HUES6 (cell line): ENCODE measurements around the gene ETFB.

ENCODE experiments used
- H3K27ac ChIP-seq: 2 replicates; pipeline ENCODE4 v1.7.0; 2013; ENCODE audit warnings: low read depth, mild to moderate bottlenecking, low read length, inconsistent platforms
- H3K27me3 ChIP-seq: 2 replicates; pipeline ENCODE4 v1.6.1; 2013; ENCODE audit warnings: low read length; ENCODE audit not compliant: control insufficient read depth, insufficient read depth
- H3K36me3 ChIP-seq: 2 replicates; pipeline ENCODE4 v1.6.1; 2013; ENCODE audit warnings: low read length; ENCODE audit not compliant: control insufficient read depth, insufficient read depth
- H3K4me1 ChIP-seq: 2 replicates; pipeline ENCODE4 v1.6.1; 2013; ENCODE audit warnings: low read length; ENCODE audit not compliant: control insufficient read depth, insufficient read depth
- H3K4me3 ChIP-seq: 2 replicates; pipeline ENCODE4 v1.5.1; 2013; ENCODE audit warnings: low read depth, low read length
- H3K9ac ChIP-seq: one replicate; pipeline ENCODE4 v1.6.1; 2013; ENCODE audit warnings: mild to moderate bottlenecking, low read length
- H3K9me3 ChIP-seq: 2 replicates; pipeline ENCODE4 v1.6.1; 2013; ENCODE audit warnings: low read depth, low read length; ENCODE audit not compliant: control insufficient read depth, insufficient read depth

ETFB gene

DNA sequence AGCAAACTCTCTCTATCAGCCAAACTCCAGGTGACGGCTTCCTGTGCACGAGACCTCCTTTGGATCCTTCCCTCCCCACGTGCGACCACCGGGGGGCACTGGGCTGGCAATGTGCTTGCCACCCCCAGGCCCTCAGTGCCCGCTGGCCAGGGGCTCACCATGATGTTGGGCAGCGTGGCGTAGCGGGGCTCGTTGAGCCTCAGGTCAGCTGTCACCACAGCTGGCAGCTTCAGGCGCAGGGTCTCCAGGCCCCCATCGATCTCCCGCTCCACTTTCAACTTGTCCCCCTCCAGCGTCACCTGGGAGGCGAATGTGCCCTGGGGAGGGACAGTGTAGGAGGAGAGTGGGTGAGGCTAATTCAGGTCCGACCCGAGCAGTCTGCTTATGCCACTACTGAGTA lies 19.4 kb downstream of the ETFB start:
- Histone ChIP-seq H3K4me3 (no peak overlapping the region), H3K27ac (no peak overlapping the region), H3K27me3 (peaks cover 2% of the 10 kb centered on the region), H3K9ac (no peak overlapping the region), H3K4me1 (peaks cover 15% of the 10 kb centered on the region), H3K9me3 (no peaks in the 10 kb centered on the region), H3K36me3 (peaks cover 18% of the 10 kb centered on the region)

GRCh38 chr19:51345076-51345620 lies 21.0 kb downstream of the ETFB start:
- Histone ChIP-seq H3K9ac (no peak overlapping the region), H3K4me1 (peaks cover 24% of the 10 kb centered on the region), H3K36me3 (peaks cover 12% of the 10 kb centered on the region), H3K27ac (no peak overlapping the region), H3K27me3 (peaks cover 18% of the 10 kb centered on the region), H3K9me3 (no peaks in the 10 kb centered on the region), H3K4me3 (no peak overlapping the region)

DNA sequence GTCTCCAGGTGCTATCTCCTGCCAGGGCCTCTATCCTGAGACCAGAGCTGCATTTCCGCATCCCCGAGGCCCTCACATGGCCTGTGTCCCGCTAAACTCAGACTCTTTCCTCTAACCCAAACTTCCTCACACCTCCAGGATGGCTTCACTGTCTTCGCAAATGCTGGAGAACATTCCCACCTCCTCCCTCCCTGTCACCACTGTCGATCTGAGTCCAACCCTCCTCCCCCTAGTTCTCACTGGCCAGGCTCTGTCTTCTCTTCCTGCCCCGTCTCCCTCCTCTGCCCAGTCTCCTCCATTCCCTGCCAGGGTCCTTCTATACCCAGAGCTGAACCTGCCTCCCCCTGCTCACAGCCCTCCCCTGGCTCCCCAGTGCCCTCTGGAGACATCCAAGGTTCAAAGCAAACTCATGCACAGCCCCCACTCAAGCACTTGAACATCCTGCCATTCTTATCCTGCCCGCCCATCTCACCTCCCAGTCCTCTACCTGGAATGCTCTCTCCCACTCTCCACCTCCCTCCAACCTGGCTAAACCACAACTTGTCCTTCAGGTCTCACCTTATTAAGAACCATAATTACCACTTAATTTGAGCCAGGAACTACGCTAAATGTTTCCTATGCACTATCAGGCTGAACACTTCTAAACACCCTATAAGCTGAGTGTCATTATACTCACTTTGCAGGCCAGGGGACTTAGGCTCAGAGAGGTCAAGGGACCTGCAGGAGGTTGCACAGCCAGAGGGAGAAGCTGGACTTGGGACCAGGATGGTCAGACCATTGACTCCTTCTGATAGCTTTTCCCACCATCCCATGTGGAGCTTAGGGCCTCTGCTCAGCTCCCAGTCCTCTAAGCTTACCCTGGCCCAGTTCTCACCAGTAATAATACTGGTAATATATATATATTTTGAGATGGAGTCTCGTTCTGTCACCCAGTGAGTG lies 23.3 kb downstream of the ETFB start:
- Histone ChIP-seq H3K9me3 (no peaks in the 10 kb centered on the region), H3K27me3 (peaks cover 19% of the 10 kb centered on the region), H3K36me3 (peaks cover 9% of the 10 kb centered on the region; the same call in 1 of the 2 replicates), H3K9ac (no peak overlapping the region), H3K4me1 (peaks cover 31% of the 10 kb centered on the region), H3K4me3 (no peak overlapping the region), H3K27ac (no peak overlapping the region)

DNA sequence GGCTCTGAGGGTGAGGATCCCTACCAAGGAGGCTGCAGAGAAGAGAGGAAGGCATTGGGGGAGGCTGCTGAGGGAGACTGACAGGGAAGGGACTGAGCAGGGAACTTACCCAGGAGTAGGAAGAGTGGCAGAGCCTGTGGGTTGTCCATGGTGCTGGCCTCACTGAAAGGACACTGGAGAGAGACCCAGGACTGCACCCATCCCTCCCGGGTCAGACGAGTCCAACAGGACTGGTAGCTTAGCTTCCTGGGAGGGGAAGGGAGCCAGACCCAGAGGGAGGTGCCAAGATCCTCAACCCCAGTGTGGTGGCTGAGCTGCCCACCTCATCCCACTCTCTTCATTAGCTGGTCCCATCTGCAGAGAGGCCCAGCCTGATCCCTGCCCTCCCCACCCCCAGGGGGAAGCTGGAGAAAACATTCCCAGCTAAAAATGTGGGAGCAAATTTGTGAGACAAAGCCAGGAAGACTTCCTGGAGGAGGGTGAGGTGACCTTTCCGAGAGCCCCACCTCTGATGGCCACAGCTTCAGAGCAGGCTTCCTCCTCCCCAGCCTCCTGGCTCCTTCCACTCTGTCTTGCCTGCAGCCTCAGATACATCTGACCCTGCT lies 24.1 kb downstream of the ETFB start, which contains the start of gene VSIG10L:
VSIG10L (minus strand) TSS at position 164 of the 605 bp plus-strand sequence; CDS start at position 149, 15 bp downstream.
- peaks cover 9% of the 10 kb centered on the region; the same call in 1 of the 2 replicates for H3K36me3 ChIP-seq
- H3K27me3 ChIP-seq = peaks cover 19% of the 10 kb centered on the region
- no peaks in the 10 kb centered on the region for H3K9me3 ChIP-seq
- peaks cover 34% of the 10 kb centered on the region for H3K4me1 ChIP-seq
- no peak within 1 kb of the TSS for H3K9ac ChIP-seq
- H3K27ac ChIP-seq = no peak within 1 kb of the TSS
- H3K4me3 ChIP-seq = peak within 1 kb of the TSS; percentile 81

DNA sequence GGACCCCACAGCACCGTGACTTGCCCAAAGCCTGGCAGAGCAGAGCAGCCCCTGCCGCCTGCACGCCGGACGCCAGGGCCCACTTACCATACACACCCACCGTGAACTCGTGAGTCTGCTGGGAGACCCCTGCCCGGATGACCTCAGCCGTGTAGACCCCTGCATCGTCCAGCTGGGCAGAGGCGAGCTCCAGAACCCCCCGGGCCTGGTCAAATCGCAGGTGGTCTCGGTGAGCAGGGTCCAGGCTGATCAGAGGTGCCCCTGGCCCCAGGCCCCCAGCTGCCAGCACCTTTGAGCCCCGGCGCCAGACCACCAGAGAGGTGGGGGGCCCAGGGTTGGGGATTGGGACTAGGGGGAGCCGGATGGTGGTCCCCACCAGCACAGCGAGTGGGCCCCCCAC lies 25.1 kb downstream of the ETFB start:
- H3K9me3 ChIP-seq = no peaks in the 10 kb centered on the region
- H3K9ac ChIP-seq = no peak overlapping the region
- peaks cover 6% of the 10 kb centered on the region; the same call in 1 of the 2 replicates for H3K36me3 ChIP-seq
- peaks cover 34% of the 10 kb centered on the region for H3K4me1 ChIP-seq
- peaks cover 19% of the 10 kb centered on the region for H3K27me3 ChIP-seq
- H3K4me3 ChIP-seq = peak overlapping the region; percentile 81
- H3K27ac ChIP-seq = no peak overlapping the region

- H3K4me1 ChIP-seq = peaks cover 34% of the 10 kb centered on the region
- peaks cover 19% of the 10 kb centered on the region for H3K27me3 ChIP-seq
- no peaks in the 10 kb centered on the region for H3K36me3 ChIP-seq
- H3K27ac ChIP-seq = no peak overlapping the region
- peak overlapping the region; percentile 81 for H3K4me3 ChIP-seq
- H3K9ac ChIP-seq = peak overlapping the region; percentile 77
- H3K9me3 ChIP-seq = no peaks in the 10 kb centered on the region
Measured at GRCh38 chr19:51339687-51340656, 26.2 kb downstream of the ETFB start.

DNA sequence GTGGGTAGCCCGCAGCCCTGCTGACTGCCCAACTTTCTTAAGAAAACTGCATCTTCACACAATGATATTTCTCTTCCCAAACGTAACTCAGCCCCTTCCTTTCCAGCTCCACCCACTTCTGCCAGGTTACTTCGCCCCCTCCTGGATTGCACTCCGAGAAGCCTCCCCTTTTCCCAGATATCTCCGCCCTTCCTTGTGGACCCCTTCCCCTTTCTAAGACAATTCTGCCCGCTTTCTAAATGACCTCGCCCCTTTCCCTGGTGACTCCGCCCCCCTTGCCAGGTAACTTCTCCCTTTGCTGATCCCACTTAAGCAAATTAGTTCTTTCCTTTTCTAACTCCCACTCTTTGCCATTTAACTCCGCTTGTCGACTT lies 26.9 kb downstream of the ETFB start:
- no peak overlapping the region for H3K27ac ChIP-seq

DNA sequence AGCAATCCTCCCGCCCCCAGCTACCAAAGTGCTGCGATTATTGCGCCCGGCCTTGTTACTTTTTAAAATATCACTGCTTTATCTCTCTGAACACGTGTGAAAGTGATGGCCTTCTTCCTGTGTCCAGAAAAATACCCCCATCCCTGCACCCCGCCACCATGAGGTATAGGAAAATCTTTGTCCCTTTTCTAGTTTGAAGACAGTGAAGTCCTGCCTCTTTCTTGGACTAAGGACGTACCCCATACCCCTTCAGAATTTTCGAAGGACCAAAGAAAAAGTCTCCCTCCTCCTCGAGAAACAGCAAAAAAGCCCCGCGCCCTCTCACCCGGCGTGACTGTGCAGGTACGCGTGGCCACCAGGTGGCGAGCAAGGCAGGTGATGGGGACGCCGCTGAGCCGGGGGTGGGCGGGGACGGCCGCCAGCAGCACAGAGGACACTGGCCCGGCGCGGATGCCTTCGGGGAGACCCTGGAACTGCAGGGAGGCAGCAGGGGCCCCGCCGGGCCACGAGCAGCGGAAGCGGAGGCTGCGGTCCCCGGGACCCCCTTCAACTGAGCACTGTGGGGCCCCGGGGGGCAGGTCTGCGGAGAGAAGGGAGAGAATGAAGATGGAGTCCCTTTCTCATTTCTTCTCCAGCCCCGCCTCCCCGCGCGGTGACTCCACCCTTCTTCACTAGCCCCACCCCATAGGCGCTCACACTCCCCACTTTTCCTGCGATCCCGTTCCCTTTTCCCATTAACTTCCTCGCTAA lies 27.4 kb downstream of the ETFB start:
- Histone ChIP-seq H3K27ac (no peak overlapping the region), H3K4me3 (peak overlapping the region; percentile 81), H3K27me3 (peaks cover 19% of the 10 kb centered on the region), H3K36me3 (peaks cover 2% of the 10 kb centered on the region; the same call in 1 of the 2 replicates), H3K9ac (peak overlapping the region; percentile 42), H3K9me3 (no peaks in the 10 kb centered on the region), H3K4me1 (peaks cover 34% of the 10 kb centered on the region)

More for the DNA sequence above, 26.9 kb downstream of the ETFB start:
- Histone ChIP-seq H3K4me3 (peak overlapping the region; percentile 81), H3K36me3 (no peaks in the 10 kb centered on the region), H3K27me3 (peaks cover 19% of the 10 kb centered on the region), H3K4me1 (peaks cover 34% of the 10 kb centered on the region), H3K9ac (peak overlapping the region; percentile 18), H3K9me3 (no peaks in the 10 kb centered on the region)

GRCh38 chr19:51337861-51338562 lies 28.2 kb downstream of the ETFB start:
- H3K9me3 ChIP-seq = no peaks in the 10 kb centered on the region
- H3K27me3 ChIP-seq = peaks cover 19% of the 10 kb centered on the region
- no peak overlapping the region for H3K27ac ChIP-seq
- peaks cover 32% of the 10 kb centered on the region for H3K4me1 ChIP-seq
- H3K4me3 ChIP-seq = peak overlapping the region; percentile 81
- H3K9ac ChIP-seq = no peak overlapping the region
- peaks cover 2% of the 10 kb centered on the region; the same call in 1 of the 2 replicates for H3K36me3 ChIP-seq
